GM19239 (cell line): ENCODE measurements around the gene MYO7A.

Experiments used
- DNase-seq: peaks from one replicate; pipeline ENCODE4 v3.0.0; 2011; ENCODE audit warnings: low spot score; ENCODE audit not compliant: insufficient read length
- FAIRE-seq: peaks from 2 replicates; lab custom pipeline; 2011; peaks lifted over from hg19 to GRCh38; lab: Jason Lieb, UNC

Gene MYO7A

GRCh38 chr11:77142091-77142975 is 14.3 kb downstream of the MYO7A start:
- DNase-seq: no peak
- no peak for FAIRE-seq

DNA sequence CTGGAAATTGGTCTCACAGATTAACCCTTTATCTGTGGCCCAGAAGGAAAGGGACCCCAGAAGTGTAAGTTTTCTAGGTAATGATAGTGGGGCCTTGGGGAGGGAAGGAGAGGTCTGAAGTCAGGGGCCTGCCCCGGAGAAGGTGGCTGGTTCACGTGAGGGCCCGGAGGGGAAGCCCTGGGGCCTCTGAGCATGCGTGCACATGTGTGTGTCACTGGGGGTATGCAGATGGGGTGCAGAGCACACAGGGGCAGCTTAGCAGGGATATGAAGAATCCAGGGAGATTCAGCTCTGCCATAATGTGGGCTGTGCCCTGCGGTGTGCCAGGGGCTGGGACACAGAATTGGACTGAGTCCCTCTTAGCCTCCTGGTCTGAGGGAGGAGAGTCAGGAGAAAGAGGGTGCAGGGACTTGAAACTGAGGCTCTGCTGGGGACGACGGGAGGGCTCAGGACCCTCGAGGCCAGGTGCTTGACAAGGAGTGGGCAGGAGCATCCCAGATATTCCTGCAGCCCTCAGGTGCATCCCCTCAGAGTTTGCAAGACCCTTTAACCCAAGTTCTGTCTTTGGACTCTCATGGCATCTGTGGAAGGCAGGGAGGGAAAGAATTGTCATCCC is 15.5 kb downstream of the MYO7A start:
- DNase-seq (no peak), FAIRE-seq (no peak)

DNA sequence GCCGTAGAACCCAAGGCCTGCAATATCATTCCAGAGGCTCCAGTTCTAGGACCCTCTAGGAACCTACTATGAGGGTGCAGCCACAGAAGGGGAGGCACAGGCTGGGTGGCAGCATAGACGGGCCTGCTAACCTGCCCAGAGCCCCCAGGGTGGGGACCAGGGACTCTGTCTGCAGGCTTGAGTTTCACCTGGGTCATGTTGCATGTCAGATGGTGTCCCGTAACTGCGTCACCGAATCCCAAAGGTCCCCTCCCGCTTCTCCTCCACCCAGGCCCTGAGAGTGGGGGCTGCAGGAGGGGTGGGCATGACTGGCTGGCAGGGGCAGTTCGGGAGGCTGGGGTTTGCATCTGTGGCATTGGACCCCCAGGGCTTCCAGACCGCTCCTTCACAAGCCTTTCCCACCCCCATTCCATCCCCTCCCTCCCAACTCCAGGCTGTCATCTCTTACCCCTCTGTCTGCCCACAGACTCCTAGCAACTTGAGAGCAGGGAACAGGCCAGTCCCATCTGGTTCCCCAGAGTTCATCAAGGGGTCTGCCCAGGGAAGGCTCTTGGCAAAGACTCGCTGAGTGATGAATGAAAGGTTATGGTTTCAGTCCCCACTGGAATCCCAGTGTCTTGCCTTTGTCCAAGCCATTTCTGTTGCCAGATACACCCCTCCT is 16.3 kb downstream of the MYO7A start:
- FAIRE-seq: no peak
- DNase-seq: no peak

GRCh38 chr11:77144857-77145428 is 16.9 kb downstream of the MYO7A start:
- DNase-seq (no peak), FAIRE-seq (no peak)

GRCh38 chr11:77146261-77147035 is 18.4 kb downstream of the MYO7A start:
- FAIRE-seq (no peak), DNase-seq (no peak)

DNA sequence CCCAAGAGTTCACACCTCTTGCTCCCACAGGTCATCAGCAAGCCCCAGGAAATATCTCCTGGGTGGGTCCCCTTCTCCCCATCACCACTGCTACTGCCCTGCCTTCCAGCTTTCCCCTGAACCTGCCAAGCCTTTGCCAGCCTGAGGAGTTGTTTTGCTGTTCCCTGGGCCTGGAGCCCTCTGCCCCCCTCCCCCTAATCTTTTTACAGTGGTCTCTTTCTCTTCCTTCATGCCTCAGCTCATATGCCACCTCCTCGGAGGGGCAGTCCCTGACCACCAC is 18.9 kb downstream of the MYO7A start:
- no peak for FAIRE-seq
- no peak for DNase-seq

DNA sequence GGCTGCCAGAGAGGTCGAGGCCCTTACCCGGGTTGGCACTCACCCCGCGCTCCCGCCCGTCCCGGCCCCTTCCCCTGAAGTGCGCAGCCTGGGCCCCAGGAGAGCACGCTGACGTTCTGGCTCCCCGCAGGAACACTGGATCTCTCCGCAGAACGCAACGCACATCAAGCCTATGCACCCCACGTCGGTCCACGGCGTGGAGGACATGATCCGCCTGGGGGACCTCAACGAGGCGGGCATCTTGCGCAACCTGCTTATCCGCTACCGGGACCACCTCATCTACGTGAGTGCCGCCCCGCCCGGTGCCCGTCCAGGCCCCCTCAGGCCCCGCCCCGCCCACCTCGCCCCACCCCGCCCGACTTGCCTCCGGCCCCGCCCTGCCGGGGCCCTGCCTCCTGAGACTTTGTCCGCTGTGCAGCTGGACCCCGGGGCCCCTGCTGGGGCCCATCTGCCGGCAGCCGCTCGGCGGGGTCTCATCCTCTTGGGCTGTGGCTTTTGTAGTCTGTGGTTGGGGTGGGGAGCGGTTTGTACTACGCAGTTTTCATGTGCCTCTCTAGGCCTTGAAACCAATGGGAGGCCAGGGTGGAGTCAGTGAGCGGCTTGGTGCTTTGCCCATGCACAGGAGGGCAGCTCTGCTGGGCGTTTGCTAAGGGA is 19.7 kb downstream of the MYO7A start:
- no peak for DNase-seq

GRCh38 chr11:77148963-77149715 is 21.1 kb downstream of the MYO7A start:
- DNase-seq: no peak
- no peak for FAIRE-seq

More for the DNA sequence above, 19.7 kb downstream of the MYO7A start:
- no peak for FAIRE-seq

- no peak for DNase-seq
- no peak for FAIRE-seq
These were observed 21.8 kb downstream of the MYO7A start for GRCh38 chr11:77149716-77150392.

DNA sequence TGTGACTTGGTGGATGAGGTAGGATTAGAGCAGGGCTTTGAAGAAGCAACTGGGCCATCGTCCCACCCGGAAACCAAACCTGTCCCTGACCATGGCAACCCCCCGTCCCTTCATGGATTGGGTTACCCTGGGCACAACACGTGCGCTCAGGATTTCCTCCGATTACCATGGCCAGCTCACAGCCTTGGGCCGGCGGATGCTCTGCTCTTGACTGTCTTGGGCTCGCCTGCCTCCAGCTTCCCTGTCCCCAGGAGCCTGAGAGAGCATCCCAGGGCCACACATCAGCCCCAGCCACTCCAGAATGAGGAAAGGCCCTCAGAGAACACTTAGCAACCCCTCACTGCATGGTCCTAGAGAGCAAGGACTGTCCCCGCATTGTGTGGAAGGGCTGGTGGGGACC is 22.8 kb downstream of the MYO7A start:
- FAIRE-seq (no peak), DNase-seq (no peak)

DNA sequence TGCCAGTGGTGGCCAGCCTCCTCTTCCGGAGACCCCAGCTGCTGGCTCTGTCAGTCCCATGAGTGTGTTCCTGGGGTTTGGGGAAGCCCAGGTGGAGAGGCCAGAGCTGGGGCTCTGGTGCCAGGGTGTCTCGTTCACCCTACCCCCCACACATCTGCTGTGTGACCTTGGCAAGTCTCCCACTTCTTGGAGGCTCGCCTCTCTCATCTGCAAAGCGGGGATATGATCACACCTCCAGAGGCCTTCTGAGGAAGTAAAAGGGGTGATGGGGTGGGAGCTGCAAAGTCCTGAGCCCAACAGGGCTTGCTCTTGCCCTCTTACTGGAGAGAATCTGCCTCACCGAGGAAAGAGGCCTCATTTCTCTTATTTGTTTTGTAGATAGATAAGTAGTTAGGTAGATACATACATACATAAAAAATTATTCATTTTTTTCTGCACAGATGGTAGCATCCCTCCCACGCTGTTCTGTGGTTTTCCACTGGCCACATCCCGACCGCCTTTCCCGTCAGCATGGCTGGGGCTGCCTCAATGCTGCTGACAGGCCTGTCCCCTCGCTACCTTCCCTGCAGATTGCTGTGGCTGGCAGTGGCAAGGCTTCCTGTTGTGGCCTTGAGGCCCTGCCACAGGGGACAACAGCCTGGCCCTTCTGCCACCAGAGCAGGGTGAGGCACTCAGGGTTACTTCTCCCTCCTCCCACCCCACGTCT is 23.9 kb downstream of the MYO7A start:
- FAIRE-seq: peak; percentile 26
- DNase-seq: no peak

DNA sequence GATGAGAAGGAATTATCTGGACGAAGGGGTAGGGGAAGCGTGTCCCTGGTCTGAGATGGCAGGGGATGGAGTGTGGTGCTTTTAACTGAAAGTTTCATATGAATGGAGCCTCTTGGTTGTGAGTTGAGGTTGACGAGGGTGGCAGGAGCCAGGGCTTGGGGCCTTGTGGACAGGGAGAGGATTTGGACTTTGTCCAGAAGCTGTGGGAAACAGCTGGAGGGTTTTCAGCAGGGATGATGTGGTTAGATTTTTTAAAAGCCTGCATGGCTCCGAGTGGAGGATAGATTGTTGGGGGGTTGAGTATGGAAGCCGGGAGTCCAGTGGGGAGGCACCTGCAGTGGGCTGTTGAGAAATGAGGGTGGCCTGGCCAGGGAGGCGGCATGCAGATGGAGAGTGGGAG is 24.8 kb downstream of the MYO7A start:
- DNase-seq (no peak), FAIRE-seq (no peak)

DNA sequence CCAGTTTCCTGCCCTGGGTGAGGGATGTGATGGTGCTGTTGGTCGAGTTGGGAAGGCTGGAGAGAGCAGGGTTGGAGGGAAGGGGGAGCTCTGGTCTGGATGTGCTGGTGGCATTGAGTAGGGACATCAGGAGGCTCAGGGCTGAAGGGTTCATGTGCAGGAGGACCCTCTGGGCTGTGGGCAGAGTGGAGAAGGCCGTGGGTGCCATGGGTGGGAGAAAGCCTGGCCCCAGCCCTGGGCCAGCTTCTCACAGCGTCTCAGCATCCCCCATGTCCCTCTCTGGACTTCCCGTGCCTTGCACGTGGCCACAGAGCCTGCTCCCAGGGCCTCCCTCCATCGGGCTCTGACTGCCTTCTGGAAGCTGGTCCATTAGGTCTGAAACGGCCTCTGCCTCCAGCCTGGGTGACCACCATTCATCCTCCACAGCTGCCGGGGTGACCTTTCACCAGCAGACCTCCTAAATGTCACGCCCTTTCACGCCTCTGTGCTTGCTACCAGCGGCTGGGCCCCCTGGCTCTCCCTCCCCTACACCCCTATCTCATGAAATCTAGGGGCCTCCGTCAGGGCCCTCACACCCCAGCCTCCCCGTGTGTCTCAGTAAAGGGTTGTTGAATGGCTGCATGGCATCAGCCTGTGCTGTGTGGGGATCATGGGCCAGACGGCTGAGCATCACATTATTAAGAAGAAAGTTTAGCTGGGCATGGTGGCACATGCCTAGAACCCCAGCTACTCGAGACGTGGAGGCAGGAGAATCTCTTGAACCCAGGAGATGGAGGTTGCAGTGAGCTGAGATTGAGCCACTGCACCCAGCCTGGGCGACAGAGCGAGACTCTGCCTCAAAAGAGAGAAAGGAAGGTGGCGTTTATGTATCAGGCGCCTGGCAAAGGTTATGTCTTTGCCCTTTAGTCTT is 25.5 kb downstream of the MYO7A start:
- DNase-seq (no peak), FAIRE-seq (no peak)

GRCh38 chr11:77154381-77155081 is 26.5 kb downstream of the MYO7A start:
- DNase-seq (no peak), FAIRE-seq (no peak)

DNA sequence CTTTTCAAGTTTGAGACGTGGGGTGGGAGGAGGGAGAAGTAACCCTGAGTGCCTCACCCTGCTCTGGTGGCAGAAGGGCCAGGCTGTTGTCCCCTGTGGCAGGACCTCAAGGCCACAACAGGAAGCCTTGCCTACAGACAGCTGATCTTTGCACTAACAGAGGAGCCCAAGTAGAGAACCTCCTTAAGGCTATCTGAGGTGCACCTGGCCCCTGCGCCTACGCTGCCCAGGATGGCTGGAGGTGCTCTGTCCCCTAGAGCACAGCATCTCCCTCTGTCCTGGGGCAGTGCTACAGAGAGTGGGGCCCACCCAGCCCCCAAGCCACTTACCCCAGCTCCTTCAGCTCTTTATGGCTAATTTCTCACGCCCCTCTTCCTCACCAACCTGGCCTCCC is 27.0 kb downstream of the MYO7A start:
- no peak for FAIRE-seq
- DNase-seq: no peak

GRCh38 chr11:77155556-77156130 is 27.6 kb downstream of the MYO7A start:
- FAIRE-seq: no peak
- DNase-seq: no peak
